KG1 (cell line): Measurements from ENCODE around the gene RHOD.

ENCODE experiments used
- DNase-seq: peaks from one replicate; lab custom pipeline; 2025; lab: John Stamatoyannopoulos, UW

RHOD gene, protein sequence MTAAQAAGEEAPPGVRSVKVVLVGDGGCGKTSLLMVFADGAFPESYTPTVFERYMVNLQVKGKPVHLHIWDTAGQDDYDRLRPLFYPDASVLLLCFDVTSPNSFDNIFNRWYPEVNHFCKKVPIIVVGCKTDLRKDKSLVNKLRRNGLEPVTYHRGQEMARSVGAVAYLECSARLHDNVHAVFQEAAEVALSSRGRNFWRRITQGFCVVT

DNA sequence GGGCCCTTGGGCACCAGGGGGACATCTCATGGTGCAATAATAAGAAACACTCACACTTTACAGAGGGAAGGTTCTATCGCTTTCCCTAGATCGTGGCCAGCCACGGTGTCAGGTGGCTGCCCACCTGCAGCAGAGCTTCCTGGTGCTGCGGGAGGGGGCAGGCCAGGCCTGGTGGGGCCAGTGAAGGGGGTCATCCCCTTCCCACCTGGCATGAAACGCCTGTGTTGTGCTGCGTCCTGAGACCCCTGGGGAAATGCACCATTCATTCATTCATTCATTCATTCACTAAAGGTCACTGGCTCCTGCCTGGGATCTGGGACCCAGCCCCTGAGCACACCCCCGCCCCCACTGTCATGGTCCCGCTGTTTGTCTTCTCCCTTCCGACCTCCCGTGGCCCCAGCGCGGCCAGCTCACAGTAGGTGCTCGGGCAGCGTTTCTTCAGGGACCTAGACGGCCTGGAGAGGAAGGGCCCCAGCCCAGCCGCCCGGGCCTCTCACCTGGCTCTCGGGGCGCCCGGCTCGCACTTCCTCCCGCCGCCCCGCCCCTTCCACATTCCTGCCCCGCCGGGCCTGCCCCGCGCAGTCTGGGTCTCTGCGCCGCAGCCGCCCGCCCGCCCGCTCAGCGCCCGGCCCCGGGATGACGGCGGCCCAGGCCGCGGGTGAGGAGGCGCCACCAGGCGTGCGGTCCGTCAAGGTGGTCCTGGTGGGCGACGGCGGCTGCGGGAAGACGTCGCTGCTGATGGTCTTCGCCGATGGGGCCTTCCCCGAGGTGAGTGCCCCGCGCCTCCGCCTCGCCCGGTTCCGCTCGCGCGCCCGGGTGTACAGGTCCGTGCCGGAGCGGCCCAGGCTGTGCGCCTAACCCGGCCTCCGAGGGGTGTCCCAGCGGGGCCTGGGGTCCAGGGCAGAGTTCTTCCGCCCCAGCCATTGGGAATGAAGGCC lies at the start of gene RHOD:
Gene RHOD, plus strand, starts transcription at position 581 of the 938 bp plus-strand sequence. Its CDS starts 56 bp downstream, at position 637.
- DNase-seq, result no peak

- DNase-seq, result no peak
These were observed 49.5 kb upstream of the RHOD start for GRCh38 chr11:67007126-67007525.

GRCh38 chr11:67010296-67010905 lies 46.2 kb upstream of the RHOD start:
- DNase-seq, result no peak

GRCh38 chr11:67013511-67014045 lies 43.1 kb upstream of the RHOD start:
- DNase-seq, result no peak

DNA sequence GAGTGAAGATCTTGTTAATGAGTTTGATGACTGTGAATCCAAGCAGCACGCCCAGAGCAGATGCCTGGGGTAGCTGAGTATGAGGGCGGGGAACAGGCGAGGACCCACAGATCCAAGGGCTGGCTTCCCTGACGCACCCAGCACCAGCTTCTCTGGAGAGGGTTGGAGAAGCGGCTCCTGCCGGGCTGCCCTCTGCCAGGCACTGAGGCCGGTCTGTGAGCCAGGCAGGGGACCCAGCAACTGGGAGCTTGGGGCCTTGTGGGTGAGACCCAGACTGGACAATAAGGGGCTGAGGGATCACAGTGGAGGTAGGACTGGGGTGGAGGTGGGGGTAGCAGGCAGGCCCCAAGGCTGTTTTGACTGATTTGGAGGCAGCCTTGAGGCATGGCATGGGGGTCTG lies 42.3 kb upstream of the RHOD start:
- no peak for DNase-seq

GRCh38 chr11:67015048-67015447 lies 41.6 kb upstream of the RHOD start:
- no peak for DNase-seq

DNA sequence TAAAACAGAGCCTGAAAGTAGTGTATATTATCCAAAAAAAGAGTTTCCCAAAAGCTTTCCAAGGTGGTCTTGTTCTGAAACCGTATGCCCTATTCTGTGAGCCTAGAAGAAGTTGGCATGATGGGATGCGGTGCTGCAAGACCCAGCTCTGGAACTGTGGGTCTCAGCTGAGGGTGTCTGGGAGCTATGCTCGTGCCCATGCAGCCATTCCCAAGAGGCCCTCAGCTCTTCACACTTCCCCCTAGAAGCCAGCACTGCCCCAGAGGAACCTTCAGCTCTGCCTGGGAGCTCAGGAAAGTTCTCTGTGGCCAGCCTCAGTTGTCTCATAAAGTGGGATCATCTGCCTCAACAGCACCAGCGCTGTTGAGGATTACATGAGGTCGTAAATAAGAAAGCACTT lies 40.1 kb upstream of the RHOD start:
- no peak for DNase-seq

DNA sequence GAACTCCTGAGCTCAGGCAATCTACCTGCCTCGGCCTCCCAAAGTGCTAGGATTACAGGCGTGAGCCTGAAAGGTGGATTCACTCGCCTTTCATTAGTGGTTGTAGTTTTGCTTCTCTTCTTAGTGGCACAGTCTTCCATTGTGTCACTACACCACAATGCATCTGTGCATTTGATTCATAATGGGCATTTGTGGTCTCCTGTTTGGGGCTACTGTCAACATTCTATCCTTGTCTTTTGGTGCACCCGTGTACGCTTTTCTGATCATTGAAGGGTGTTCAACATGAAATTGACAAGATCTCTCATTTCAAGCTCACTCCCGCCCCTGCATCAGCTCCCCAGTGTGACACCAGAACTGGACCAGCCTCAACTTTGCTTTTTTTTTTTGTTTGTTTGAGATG lies 35.7 kb upstream of the RHOD start:
- no peak for DNase-seq

GRCh38 chr11:67022341-67022933 lies 34.2 kb upstream of the RHOD start:
- DNase-seq, result no peak

DNA sequence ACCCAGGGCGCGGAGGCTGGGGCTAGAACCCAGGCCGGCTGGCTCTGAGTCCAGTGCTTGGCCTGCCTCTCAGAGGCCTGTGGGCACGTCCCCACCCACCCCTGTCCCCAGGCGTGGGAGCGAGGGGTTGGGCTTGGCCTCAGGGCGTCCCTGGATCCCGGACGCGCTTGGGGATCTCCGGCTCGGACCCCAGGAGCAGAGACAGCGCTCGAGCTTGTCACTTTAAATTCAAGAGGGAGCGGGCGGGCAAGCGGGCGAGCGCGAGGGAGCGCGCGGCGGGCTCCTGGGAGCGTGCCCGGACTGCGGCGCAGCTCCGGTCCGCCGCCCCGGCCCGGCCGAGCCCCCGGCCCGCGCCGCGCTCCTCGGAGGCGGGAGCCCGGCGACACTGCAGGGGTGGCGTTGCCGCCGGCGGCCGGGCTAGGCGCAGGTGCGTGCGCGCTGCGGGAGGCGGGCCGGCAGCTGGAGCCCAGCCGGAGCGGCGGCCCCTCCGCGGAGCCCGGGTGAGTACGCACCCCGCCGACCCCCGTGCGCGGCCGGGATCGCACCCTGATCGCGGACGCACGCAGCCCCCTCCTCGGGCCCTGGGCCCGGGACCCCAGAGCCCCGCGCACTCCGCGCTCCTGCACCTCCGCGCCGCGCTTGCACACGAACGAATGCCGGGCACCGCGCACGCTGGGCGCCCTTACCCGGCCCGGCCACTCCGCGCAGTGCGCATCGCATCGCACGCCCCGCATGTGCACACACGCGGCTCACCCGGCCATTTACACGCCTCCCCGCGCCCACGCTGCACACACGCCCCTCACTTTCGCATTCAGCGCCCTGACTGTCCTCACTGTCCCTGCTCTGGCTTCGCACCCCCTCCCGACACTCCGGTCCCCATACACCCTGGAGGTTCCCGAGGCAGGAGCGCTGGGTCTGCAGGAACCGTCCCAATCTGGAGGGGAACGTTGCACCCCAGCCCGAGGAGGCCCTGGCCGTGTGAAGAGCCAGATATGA lies 33.4 kb upstream of the RHOD start, which contains the start of gene SYT12:
Gene SYT12, plus strand, starts transcription at position 174 of the 996 bp plus-strand sequence. CDS start 7,011 bp downstream, outside the sequence.
- no peak for DNase-seq

- no peak for DNase-seq
These were observed 32.7 kb upstream of the RHOD start for GRCh38 chr11:67023957-67024353.

- peak; percentile 75 for DNase-seq
These were observed 32.2 kb upstream of the RHOD start for GRCh38 chr11:67024410-67024809.

DNA sequence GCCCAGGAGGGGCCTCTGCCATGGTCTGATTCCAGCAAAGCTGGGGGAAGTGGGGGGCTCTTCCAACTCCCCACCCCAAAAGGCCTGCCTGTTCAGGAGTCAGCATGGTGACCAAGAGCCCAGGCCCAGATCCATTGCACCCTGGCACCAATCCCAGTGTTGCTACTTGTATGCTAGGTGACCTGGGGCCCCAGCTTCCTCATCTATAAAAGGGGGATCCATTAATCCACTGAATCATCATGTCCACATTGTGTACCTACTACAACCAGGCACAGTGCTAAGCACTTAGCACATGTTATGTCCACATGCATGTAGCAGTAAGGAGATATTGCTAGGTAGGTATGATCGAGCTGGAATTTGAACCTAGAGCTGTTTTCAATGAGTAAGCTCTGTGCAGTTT lies 31.7 kb upstream of the RHOD start:
- peak; percentile 33 for DNase-seq

DNA sequence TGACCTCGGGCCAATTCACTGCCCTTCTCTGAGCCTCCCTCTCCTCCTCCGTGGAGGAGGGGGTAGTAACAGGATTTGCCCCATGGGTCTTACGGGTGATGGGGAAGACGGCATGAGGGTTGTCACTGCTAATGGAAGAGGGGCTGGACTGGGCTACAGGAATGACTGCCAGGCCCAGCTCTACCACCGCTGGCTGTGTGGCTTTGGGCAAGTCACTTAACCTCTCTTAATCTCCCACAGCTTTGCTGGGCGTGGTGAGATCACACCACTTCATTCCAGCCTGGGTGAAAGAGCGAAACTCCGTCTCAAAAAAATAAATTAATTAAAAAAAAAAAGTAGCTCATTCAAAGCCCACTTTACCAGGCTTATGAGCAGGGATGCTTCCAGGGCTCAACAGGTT lies 30.9 kb upstream of the RHOD start:
- no peak for DNase-seq

DNA sequence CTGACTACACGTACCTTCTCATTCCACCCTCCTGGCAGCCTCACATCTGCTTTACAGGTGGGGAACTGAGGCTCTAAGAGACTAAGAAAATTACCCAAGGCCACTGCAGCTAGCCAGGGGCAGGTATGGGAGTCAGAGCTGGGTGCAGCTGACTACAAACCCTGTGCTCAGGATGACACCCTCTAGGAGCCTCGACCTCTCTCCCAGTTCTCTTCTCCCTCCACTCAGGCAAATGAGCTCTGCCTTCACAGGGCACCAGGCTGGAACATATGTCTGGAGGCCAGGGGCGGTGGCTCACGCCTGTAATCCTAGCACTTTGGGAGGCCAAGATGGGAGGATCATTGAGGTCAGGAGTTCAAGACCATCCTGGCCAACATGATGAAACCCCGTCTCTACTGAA lies 29.7 kb upstream of the RHOD start:
- no peak for DNase-seq

- no peak for DNase-seq
These were observed 29.1 kb upstream of the RHOD start for GRCh38 chr11:67027483-67027930.

DNA sequence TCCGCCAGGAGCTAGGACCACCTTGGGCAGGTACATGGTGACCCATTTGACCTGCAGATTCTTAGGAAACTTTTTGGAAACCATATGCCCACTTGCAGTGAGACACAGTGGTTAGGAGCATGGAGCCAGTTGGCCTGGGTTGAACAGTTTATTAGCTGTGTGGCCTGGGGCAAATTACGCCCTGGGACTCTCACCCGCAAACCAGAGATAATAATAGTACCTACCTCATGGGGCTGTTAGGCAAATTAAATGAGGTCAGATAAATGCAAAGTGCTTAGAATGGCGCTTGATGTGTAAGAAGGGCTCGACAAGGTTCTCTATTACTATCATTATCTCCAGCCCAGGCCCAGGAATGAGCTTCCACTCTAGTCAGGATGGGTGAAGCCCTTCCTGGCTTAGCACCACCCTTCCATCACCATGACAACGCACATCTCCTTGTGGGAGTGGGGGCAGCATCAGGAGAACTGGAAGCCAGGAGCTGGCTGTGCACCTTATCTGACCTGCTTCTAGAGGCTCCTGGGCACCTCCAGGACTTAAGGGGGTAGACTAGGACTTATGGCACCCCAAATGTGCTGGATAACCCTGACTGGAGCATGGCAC lies 28.6 kb upstream of the RHOD start:
- no peak for DNase-seq

DNA sequence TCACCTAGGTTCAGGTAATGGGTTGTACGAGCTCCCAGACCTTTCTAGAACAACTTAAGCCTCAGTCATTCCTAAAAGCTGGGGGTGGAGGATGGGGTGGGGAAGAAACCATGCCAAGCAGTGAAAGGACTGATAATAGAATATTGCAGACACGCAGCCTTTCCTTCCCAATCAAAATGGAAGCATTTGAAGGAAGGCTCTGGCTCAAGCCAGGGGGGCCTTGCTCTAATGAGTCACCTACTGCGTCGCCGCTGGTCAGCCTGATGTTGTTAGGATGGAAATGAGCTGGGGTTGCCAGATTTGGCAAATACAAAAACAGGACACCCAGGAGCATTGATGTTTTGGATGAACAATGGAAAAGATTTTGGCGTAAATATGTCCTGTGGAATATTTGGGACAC lies 27.5 kb upstream of the RHOD start:
- no peak for DNase-seq

DNA sequence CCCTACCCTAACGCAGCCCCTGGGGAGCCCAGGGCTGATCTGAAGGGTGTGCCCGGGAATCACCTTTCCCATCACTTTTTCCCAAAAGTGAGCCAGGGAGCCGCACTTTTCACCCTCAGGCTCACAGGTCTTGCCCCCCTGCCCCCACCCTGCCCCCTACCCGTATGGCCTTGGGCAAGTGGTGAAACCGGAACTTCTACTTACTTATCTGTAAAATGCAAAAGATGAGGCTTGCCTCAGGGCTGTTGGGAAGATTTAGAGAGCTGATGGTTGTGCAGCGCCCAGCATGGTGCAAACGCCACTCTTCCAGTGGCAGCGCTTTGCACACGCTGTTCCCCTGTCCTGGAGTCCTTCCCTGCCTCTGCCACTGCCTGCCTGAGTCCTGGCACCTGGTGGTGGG lies 25.7 kb upstream of the RHOD start:
- no peak for DNase-seq

DNA sequence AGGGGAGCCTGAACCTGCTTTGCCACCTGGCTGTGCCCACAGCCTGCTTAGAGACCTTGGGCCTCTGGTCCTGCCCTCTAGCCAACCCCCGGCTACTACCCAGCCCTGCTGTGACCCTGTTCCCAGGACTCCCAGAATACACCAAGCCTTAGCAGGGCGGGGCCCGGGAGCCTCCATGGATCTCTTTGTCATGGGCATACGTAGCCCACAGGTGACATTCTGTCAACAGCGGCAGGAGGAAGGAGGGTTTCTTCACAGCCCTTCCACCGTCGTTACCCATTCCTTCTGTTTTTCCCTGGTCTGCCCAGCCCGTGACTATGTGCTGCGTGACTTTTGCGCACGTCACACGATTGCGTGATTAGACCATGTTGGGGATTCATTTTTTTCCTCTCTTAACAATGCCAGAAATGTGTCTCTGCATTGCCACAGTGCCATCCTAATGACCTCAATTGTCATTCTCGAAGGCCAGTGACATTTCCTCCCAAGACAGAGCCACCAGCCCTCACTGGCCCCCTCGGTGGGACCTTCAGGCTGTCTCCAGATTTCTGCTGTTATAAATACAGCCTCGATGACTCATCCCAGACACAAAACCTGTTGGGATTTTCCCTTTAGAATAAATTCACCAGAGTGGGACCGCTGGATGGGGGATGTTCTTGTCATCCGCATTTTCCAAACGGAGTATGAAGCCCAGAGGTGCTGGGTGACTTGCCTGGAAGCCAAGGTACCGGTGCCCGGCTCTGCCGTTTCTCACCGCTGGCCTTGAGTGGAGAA lies 24.7 kb upstream of the RHOD start:
- DNase-seq, result no peak
